ENCODE measurements around the gene CCDC12. TPM values are rescaled to one million over a fixed set of nuclear protein-coding genes. Genes with fewer than 3 reads are reported as not detected.

Gene CCDC12
- total RNA-seq, 2 experiments from 2014 or later: 57.0 to 59.1 TPM

DNA sequence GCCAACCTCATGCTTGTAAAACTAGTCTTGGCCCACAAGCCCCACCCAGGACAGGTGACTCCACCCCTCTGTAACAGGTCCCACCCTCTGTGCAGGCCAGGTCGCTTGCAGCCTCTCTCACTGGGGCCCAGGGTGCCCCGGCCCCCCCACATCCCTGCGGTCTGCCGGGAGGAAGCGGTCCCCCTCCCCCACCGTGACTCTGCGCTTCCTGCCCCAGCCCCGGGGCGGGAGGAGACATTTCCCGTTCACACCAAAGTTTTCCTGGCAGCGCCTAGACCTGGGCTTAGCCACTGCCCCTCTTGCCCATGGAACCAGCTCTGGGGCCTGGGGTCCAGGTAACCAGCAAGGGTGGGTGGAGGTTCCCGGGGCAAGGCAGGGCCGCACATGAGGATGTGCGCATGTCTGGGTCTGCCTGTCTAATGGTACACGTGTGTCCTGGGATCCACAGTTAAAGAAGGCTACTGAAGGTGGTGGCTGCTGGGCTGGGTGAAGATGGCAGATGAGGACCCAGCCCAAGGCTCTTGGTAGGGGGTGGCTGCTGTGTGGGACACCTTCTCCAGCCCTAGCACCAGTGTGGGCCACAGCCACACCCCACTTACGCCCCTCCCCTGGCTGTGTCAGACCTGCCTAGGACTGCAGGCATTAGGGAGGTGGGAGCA is 11.3 kb upstream of the CCDC12 start:
- CTCF ChIA-PET: interaction anchor here (0.5 to 1.5 kb wide), 3 partner anchors 11 to 797 kb away, joined by 3 to 4 read pairs (median 4); partner anchors contain the start of gene CCDC12

DNA sequence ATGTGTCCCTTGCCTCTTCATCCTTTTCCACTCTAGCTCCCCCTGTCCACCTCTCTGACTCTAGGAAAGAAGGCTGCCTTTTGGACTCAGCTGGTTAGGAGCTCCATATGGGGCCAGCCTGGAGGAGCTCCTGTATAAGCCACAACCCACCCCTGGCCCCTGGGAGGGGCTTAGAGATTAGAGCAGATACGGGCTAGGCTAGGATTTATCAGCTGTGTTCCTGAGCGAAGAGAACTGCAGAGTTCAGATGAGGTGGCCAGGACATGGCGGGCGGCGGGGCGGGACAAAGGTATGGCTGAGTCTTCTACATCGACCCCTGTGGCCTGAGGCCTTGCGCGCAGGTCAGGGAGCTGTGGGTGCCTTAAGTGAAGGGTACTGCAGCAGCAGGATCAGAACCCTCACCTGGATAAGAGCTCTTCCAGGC is 10.8 kb upstream of the CCDC12 start:
- ChIA-PET POLR2A (interaction anchor here (0.6 to 2.1 kb wide), 5 partner anchors 8 to 75 kb away, joined by 3 to 9 read pairs (median 4); partner anchors contain the start of genes CCDC12 and NBEAL2), CTCF (interaction anchor here (0.5 to 0.9 kb wide), 2 partner anchors 11 to 798 kb away, joined by 3 to 4 read pairs; partner anchors contain the start of gene CCDC12)

More for the DNA sequence above, 11.3 kb upstream of the CCDC12 start:
- POLR2A ChIA-PET: interaction anchor here (0.6 to 2.1 kb wide), 5 partner anchors 8 to 75 kb away, joined by 3 to 9 read pairs (median 4); partner anchors contain the start of genes CCDC12 and NBEAL2

DNA sequence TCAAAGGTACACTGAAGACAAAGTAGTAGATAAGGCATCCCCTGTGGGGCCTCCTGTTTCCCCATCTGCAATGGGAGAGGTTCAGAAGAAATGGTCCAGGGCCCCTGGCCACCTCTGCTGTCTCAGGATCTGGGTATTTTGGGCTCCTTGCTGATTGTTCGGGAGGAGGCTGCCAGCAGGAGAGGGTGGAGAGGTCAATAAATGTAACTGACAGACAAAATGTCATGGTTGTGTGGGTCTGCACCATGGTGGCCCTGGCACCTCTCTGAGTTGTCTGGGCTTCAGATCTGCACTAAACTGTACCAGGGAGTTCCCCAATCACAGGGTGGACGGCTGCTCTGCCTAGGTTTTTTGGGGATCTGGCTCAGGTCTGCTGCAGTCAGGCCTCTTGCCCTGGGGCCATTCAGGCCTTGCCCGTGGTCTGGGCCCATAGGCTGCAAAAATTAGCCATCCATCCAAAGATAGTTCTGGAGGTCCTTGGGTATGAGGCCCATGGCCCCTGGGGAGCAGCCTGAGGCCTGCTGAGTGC is 10.3 kb upstream of the CCDC12 start:
- CTCF ChIA-PET: interaction anchor here (0.9 kb wide), 1 partner anchor 11 kb away, joined by 4 read pairs; the partner anchor contains the start of gene CCDC12
- POLR2A ChIA-PET: interaction anchor here (0.8 to 2.1 kb wide), 4 partner anchors 7 to 13 kb away, joined by 3 to 9 read pairs (median 4); partner anchors contain the start of genes CCDC12 and NBEAL2

DNA sequence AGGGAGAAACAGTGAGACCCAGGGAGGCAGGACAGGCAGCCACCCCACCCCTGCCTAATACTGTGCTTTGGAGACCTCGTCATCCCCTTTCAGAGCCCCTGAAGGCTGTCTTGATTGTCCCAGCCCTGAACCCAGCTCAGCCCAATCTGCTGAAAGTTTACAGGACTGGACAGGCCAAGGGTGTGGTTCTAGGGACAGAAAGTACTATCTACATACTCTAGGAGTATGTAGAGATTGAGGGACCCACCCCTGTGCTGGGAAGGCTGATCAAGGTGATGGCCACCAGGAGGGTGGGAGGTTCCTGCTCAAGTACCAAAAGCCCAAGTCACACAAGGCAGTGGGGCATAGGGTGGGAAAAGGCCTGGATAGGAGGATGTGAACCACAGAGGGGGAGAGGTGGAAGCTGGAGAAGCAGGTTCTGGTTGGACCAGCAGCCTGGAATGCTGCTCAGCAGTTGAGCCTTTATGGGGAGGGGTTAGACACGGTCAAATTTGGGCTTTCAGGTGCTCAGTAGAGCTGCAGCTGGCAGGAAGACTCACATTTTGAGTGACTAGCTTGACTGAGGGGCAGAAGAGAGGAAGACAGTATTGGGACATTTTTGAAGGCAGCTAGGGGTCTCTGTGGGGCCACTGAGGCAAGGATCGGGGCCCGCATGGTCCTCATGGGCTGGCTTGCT is 9.6 kb upstream of the CCDC12 start:
- ChIA-PET CTCF (no interaction called here), POLR2A (interaction anchor here (2.1 kb wide), 1 partner anchor 9 kb away, joined by 9 read pairs; the partner anchor contains the start of gene CCDC12)

DNA sequence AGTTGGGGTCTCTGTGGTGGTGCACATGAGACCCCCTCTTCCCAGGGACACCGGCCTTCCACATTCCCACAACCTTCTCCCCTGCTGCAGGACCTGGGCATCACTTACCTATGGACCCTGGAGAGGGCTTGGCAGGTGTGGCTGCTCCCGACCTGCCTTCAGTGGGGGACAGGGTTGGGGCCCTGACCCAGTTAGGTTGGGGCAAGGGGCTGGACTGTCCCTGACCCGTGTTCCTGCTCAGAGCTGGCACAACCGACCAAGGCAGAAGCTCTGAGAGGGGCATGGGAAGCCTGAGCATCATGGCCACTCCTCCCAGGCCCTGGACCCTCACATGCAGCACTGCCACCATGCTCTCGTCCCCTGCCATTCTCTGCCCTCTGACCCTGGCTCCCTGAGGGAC is 9.0 kb upstream of the CCDC12 start:
- CTCF ChIA-PET: no interaction called here
- POLR2A ChIA-PET: no interaction called here

DNA sequence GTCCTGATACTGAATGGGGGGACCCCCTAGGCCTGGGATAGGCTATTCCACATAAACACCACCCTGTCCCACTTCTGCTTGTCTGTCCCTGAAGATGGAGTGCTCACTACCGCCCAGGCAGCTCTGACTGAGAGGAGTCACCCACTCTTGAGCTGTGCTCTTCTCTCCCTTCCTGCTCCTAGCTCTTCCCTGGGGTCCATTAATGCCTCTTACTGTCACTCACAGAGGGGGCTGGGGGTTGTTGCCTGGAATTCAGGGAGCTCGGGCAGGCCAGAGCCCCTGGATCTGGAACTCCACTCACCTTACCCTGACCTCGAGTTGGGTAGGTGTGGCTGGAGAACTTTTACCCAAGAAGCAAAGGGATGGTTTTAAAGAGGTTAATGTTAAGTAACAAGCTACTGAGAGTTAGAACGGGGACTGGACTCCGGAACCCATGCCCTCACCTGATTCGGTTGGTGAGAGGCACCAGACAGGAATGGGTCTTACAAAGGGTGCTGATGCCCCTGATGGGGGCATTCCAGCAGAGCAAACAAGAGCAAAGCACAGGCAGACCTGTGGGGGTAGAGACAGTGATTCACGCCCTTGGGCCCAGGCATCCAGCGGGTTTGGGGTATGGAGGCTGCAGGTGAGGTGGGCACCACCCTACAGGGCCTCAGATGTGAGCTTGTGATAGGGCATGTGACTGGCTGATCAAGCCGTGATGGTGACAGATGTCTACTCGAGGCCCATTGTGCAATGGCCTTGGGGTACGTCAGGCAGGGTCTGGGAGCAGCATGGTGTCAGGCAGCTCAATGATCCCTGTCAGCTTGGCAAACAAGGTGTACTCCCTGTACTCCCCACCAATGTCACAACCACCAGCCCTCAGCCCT is 8.3 kb upstream of the CCDC12 start:
- CTCF ChIA-PET: no interaction called here
- POLR2A ChIA-PET: interaction anchor here (0.6 kb wide), 1 partner anchor 466 kb away, joined by 4 read pairs; no protein-coding TSS in a partner anchor

DNA sequence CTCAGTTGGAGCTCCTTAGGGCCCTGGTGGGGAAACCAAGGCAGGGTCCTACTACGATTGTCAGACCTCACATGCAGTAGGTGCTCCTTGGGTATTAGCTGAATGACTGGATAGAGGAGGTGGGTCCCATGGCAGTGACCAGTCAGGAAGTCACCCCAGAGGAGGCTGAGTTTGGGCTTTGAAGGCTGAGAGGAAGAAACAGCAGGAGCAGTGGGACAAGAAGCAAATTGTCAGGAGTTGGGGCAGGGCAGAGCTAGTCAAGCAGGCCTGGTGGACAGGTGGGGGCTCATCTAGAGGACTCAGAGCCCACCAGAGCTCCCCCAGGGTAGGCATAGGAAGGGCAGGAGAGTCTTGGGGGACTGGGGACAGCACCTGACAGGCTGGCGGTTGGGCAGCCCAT is 6.0 kb upstream of the CCDC12 start:
- ChIA-PET POLR2A (interaction anchor here (0.8 kb wide), 1 partner anchor 24 kb away, joined by 3 read pairs; no protein-coding TSS in a partner anchor), CTCF (interaction anchor here (1.6 kb wide), 1 partner anchor 73 kb away, joined by 5 read pairs; no protein-coding TSS in a partner anchor)

DNA sequence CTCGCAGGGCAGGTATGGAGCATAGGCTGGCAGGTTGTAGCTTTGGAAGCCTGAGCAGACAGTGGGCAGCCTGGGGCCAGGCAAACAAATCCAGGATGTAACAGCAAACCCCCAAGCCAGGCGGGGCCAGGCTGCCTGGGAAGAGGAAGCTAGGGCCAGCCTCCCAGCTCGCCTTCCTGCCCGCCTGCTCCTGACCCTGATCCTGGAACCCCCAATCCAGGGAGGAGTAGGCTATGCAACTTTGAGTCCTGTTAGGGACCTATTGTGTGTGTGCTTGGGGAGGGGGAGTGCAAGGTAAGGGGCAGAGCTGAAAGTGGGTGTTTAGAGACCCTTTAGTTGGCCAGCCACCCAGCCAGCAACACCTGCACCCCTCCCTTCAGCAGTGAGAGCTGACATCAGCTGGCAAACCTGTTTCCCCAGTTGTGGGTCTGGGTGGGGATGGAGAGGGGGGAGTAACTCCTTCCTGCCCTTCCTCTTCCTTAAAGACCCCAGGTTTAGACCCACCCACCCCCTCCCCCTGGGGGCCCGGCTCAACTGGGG is 5.5 kb upstream of the CCDC12 start:
- CTCF ChIA-PET: interaction anchor here (1.6 kb wide), 1 partner anchor 73 kb away, joined by 5 read pairs; no protein-coding TSS in a partner anchor
- POLR2A ChIA-PET: interaction anchor here (0.7 to 0.8 kb wide), 2 partner anchors 23 kb away, joined by 3 read pairs; no protein-coding TSS in a partner anchor

DNA sequence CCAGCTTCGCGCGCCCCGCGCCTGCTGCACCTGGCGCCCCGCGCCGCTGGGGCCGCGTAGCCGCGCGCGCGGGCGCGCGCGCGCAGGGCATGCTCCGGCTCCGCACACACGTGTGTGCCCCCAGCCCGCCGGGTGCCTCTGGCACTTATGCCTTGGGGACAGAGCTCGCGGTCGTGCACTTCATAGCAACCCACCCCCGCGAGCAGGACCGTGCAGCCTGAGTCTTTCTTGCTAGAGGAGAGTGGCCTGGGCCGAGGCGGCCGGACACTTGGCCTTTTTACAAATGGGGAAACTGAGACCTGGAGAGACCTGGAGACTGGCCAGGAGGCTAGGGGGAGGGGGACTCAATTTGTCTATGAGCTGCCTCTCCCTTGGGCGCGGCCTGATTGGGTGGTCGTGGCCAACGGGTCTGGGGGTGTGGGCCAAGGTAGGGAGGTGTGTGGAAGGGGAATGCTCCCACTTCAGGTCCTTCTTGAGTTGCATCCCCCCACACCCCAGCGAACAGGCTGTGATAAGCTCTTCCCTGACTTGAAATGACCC is 3.5 kb upstream of the CCDC12 start:
- CTCF ChIA-PET: interaction anchor here (0.6 to 1.5 kb wide), 7 partner anchors 10 to 184 kb away, joined by 3 to 5 read pairs (median 3); partner anchors contain the start of gene SETD2
- POLR2A ChIA-PET: interaction anchor here (0.8 to 1.6 kb wide), 10 partner anchors 7 to 54 kb away, joined by 3 to 11 read pairs (median 4); no protein-coding TSS in a partner anchor

DNA sequence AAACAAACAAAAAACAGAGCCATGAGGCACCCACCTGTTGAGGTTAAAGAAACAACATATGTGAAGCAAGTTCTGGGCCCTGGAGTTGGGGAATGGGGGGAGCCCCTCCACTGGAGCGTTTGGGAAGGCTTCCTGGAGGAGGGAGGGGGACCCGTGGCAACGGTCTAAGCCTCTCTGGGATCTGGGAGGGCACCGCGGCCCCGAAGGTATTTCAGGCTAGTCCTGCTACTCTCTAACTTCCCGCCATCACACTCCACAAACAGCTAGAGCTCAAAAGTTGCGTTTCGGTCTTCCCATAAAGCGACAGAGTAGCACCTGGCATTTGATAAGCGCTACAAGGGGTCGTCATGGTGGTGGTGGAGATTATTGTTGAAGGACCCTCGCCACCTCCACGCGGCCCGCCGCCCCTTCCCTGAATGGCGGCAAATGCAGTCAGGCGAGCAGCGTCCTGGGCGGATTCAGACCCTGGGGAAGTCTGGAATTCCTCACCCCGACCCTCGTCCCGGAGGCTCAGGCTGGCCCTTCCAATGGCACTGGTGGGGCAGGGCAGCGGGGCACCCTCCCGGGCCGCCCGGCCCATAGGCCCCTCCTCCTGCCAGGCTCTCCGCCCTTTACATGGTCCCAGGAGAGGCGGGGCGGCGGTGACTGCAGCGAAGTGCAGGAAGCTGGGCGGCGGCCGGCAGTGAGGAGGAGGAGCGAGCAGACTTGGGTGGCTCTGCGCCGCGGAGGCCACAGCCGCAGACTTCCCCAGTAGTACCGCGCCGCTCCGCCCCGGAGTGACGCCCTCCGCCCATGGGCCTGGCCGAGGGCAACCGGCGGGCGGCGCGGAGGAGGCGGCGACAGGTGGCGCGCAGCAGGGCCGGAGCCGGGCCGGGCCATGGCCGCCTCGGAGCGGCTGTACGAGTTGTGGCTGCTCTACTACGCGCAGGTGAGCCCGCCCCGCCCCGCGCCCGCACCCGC is 2.7 kb upstream of the CCDC12 start, which contains the start of gene NBEAL2:
NBEAL2 (plus strand) TSS at position 682 of the 960 bp plus-strand sequence; CDS start at position 878, 196 bp downstream.
- CTCF ChIA-PET: interaction anchor here (0.6 to 1.5 kb wide), 4 partner anchors 9 to 185 kb away, joined by 3 to 5 read pairs (median 3); partner anchors contain the start of gene SETD2

DNA sequence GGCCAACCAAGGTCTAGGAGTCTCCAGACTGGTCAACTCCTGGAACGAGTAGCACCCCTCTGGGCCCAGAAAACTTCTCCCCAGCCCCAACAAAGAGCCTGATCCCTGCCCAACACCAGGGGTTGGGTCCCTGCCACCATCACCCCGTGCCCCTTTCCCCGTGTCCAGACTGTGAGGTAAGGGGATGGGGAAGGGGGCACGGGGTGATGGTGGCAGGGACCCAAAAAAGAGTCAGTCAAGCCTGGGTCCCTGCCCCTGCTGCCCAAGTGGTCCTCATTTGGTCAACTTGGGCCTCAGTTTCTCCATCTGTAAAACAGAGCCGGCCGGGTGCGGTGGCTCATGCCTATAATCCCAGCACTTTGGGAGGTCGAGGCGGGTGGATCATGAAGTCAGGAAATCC is 1.8 kb upstream of the CCDC12 start:
- ChIA-PET POLR2A (interaction anchor here (1.4 kb wide), 1 partner anchor 31 kb away, joined by 5 read pairs; no protein-coding TSS in a partner anchor), CTCF (no interaction called here)

More for the DNA sequence above, 2.7 kb upstream of the CCDC12 start, which contains the start of gene NBEAL2:
- POLR2A ChIA-PET: interaction anchor here (1.0 to 1.6 kb wide), 9 partner anchors 8 to 54 kb away, joined by 3 to 11 read pairs (median 5); no protein-coding TSS in a partner anchor

DNA sequence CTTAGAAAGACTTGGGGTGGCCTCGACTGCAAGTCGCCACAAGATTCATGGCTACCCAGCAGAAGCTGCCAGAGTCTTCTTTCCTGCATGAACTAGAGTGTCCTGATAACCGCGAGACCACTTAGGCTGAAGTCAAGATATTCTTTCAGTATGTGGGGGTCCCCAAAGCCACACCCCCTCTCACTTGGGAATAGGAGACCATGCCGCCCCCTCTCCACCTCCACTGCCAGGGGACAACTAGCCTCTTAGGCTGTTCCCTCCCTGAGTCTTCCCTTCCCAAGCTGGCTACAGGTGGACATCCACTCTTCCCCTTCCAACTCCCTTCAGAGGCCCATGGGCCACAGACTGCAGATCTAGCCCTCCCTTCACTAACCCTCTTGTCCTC is 1.3 kb upstream of the CCDC12 start:
- ChIA-PET CTCF (no interaction called here), POLR2A (interaction anchor here (1.8 to 2.3 kb wide), 2 partner anchors 10 to 19 kb away, joined by 9 to 12 read pairs; no protein-coding TSS in a partner anchor)

DNA sequence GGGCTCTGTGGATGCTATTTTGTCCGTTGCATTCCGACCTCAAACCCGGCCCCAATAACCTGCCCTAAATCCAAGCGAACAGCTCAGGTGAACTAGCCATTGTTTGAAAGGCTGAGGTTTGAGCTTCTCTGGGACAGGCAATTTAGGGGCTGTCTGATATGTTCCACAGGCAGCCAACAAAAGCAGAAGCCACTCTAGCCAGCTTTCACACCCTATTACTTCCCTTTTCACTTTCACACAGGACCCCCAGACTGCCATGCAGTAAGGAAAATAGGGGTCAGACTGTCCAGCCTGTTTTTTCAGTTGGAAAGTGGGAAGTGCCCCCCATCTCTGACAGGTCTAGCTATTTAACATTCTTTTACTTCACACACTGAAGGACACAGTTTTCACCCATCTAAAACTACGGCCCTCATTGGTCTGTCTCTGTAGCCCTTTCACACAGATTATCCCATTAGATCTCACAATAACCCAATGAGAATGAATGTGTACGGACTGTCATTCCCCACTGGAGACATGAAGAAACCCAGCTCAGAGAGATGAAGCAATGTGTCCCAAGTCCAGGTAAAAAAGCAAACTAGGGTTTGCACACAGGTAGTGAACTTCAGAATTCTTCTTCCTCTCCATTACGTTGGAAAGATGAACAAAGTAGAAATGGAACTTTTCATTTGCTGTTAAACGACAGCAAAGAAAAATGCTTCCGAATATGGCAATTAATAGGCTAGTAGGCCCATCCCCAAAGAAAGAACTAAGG is 1.9 kb downstream of the CCDC12 start:
- ChIA-PET CTCF (no interaction called here), POLR2A (interaction anchor here (0.7 kb wide), 1 partner anchor 13 kb away, joined by 4 read pairs; no protein-coding TSS in a partner anchor)

DNA sequence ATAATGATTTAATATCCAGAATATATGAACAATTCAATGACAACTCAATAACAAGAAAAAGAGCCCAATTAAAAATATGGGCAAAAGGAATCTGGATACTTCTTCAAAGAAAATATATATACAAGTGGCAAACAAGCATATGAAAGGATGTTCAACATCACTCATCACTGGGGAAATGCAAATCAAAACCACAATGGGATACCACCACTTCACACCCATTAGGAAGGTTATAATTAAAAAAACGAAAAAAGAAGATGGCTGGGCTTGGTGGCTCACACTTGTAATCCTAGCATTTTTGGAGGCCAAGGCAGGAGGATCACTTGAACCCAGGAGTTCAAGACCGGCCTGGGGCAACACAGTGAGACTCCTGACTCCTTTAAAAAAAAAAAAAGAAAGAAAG is 4.1 kb downstream of the CCDC12 start:
- CTCF ChIA-PET: no interaction called here
- POLR2A ChIA-PET: no interaction called here

DNA sequence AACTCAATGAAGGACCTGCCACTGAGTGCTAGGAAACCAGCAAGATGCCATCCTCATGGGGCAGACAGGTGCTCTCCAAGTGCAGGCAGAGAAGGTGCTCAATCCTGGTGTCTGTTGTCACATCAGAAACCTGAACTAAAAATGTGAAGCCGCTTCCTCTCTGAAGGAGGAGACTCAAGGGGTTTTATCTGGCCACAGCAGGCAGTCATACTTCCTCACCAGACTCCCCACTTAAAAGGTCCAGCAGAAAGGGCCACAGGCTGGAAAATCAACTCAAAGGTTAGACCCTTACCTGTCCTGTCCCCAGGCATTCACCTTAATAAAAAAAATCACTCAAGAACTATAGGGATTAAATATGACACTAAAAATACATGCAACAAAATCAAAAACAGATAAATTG is 4.8 kb downstream of the CCDC12 start:
- POLR2A ChIA-PET: interaction anchor here (1.0 kb wide), 1 partner anchor 8 kb away, joined by 3 read pairs; the partner anchor contains the start of gene NBEAL2
- CTCF ChIA-PET: no interaction called here

DNA sequence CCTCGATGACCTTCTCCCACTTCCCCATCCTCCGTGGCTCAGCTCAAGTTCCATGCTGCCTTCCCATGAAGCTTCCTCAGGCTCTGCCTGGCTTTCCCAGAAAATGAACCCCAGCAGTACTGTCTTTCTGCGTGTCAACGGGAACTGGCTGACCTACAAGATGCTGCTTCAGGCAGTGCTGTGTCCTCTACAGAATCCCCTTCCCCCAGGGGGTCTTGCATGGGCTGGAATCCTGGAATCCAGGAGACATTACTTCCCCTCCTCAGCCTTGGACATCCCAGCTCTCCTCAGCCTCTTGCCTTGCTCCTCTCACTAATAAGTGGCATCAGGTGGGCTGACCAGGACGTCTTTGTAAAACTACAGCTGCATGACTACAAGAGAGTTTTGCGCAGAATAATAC is 5.4 kb downstream of the CCDC12 start:
- ChIA-PET POLR2A (interaction anchor here (1.0 kb wide), 1 partner anchor 9 kb away, joined by 3 read pairs; the partner anchor contains the start of gene NBEAL2), CTCF (no interaction called here)
